Nephron (organoid): Measurements from ENCODE around the gene RHOBTB3.

ENCODE experiments used
- H3K27ac Mint-ChIP-seq, 3 experiments: 2 replicates each; pipeline ENCODE4 v1.8.0; 2020; ENCODE audit warnings: mixed read lengths in 3 of 3, mild to moderate bottlenecking in 2 of 3, moderate library complexity in 1 of 3
- H3K27me3 Mint-ChIP-seq: 2 replicates; pipeline ENCODE4 v1.8.0; 2021; ENCODE audit warnings: low read depth, mild to moderate bottlenecking, moderate library complexity, mixed read lengths
- H3K36me3 Mint-ChIP-seq: 2 replicates; pipeline ENCODE4 v1.8.0; 2020; ENCODE audit warnings: low read depth, mixed read lengths
- H3K4me1 Mint-ChIP-seq: 2 replicates; pipeline ENCODE4 v1.8.0; 2020; ENCODE audit warnings: mixed read lengths
- H3K4me3 Mint-ChIP-seq, 3 experiments: 2 replicates each; pipeline ENCODE4 v1.8.0; 2020; ENCODE audit warnings: mild to moderate bottlenecking in 3 of 3, mixed read lengths in 3 of 3, moderate library complexity in 2 of 3
- H3K9me3 Mint-ChIP-seq: 2 replicates; pipeline ENCODE4 v1.8.0; 2020; ENCODE audit warnings: mixed read lengths
- CTCF ChIP-seq, 3 experiments: fragments of 200-600 bp; sonication (generic); IDR thresholded peaks; one replicate each; pipeline ENCODE4 v1.5.0; 2021; ENCODE audit warnings: antibody characterized with exemption in 3 of 3; ENCODE audit not compliant: unreplicated experiment in 3 of 3

RHOBTB3 gene

DNA sequence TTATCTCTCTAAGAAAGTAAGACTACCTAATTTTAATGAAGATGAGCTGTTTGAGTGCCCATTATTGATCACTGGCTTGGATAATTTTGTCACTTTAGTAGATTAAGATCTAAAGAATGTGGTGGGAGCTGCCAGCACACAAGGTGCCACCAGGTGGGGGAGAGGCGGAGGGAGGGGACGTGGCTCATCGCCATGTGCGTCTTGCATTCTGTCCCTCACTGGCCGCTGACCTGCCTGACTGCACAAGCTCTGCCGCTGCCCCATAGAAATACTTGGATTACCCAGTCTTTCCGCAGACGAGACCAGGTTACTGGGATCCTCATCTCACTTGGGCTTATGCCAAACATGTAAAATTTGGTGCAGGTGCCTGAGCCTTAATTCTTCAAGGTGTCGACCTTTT lies 37.6 kb downstream of the RHOBTB3 start:
- Mint-ChIP-seq H3K4me1 (peaks cover 13% of the 10 kb centered on the region), H3K9me3 (no peaks in the 10 kb centered on the region), H3K4me3 (no peak overlapping the region), H3K27me3 (no peaks in the 10 kb centered on the region), H3K27ac (no peak overlapping the region), H3K36me3 (peaks cover 59% of the 10 kb centered on the region)
- no peak for TF ChIP-seq CTCF (IDR thresholded peaks at IDR 0.05; ENCODE audit: unreplicated experiment in 3 of 3)

- H3K4me3 Mint-ChIP-seq, result no peak overlapping the region
- no peaks in the 10 kb centered on the region for H3K27me3 Mint-ChIP-seq
- peaks cover 37% of the 10 kb centered on the region for H3K36me3 Mint-ChIP-seq
- H3K27ac Mint-ChIP-seq, result peak overlapping the region in 1 of 3 experiments; percentile 35
- H3K4me1 Mint-ChIP-seq, result peaks cover 16% of the 10 kb centered on the region
- no peak for TF ChIP-seq CTCF (IDR thresholded peaks at IDR 0.05; ENCODE audit: unreplicated experiment in 3 of 3)
- H3K9me3 Mint-ChIP-seq, result no peaks in the 10 kb centered on the region
Observed at GRCh38 chr5:95770830-95771708, 39.9 kb downstream of the RHOBTB3 start.

- H3K4me3 Mint-ChIP-seq, result no peak overlapping the region
- no peak overlapping the region for H3K27ac Mint-ChIP-seq
- no peaks in the 10 kb centered on the region for H3K27me3 Mint-ChIP-seq
- no peaks in the 10 kb centered on the region for H3K9me3 Mint-ChIP-seq
- no peak for TF ChIP-seq CTCF (IDR thresholded peaks at IDR 0.05; ENCODE audit: unreplicated experiment in 3 of 3)
- H3K4me1 Mint-ChIP-seq, result peaks cover 16% of the 10 kb centered on the region
- H3K36me3 Mint-ChIP-seq, result peaks cover 32% of the 10 kb centered on the region
Observed at GRCh38 chr5:95771892-95772291, 40.8 kb downstream of the RHOBTB3 start.

- H3K27me3 Mint-ChIP-seq, result no peaks in the 10 kb centered on the region
- H3K27ac Mint-ChIP-seq, result no peak overlapping the region
- H3K4me3 Mint-ChIP-seq, result no peak overlapping the region
- H3K36me3 Mint-ChIP-seq, result peaks cover 27% of the 10 kb centered on the region
- H3K4me1 Mint-ChIP-seq, result peaks cover 16% of the 10 kb centered on the region
- no peak for TF ChIP-seq CTCF (IDR thresholded peaks at IDR 0.05; ENCODE audit: unreplicated experiment in 3 of 3)
- no peaks in the 10 kb centered on the region for H3K9me3 Mint-ChIP-seq
Observed at GRCh38 chr5:95773335-95774059, 42.4 kb downstream of the RHOBTB3 start.

GRCh38 chr5:95777441-95777840 lies 46.3 kb downstream of the RHOBTB3 start:
- peaks cover 11% of the 10 kb centered on the region for H3K4me1 Mint-ChIP-seq
- TF ChIP-seq CTCF (IDR thresholded peaks at IDR 0.05; ENCODE audit: unreplicated experiment in 3 of 3), result no peak
- no peaks in the 10 kb centered on the region for H3K27me3 Mint-ChIP-seq
- H3K27ac Mint-ChIP-seq, result no peak overlapping the region
- peaks cover 19% of the 10 kb centered on the region for H3K36me3 Mint-ChIP-seq
- H3K9me3 Mint-ChIP-seq, result no peaks in the 10 kb centered on the region
- H3K4me3 Mint-ChIP-seq, result no peak overlapping the region
